ENCODE results near the gene HAGHL.

HAGHL gene

DNA sequence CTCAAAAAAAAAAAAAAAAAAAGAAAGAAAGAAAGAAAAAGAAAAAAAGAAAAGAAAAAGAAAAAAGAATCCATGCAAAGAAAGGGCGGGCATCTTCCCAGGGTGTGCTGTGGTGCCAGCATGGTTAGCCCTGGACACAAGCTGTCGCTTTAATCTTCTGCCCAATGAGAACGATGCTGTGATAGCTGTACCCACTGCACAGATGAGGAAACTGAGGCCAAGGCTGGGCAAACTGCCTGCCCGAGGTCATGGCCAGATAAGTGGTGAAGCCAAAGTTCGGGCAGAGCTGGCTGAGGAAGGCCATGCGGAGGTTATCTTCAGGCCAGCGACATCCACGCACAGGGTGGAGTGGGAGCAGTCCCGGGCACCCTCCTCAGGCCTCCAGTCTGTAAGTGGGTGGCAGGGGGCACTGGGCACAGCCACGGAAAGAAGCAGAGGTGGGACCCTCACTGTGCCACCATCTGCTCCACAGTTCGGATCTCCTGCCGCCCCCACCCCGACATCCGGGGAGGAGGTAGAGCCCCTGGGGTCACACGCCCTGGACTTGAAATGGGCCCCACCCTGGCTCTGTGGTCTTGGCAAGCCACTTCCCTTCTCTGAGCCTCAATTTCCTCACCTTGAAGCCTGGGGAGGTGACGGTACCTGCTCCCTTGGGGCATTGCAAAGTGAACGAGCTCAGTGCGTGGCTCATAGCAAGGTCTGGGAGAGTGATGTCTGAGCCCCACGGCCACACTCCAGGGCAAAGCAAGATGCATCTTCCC, 27.8 kb upstream of the HAGHL start:
- H3K4me3 ChIP-seq (ENCODE audit: control insufficient read depth, low read depth, low read length): no peak overlapping the region
- no peak for DNase-seq (ENCODE audit: low read depth)
- TF ChIP-seq, protein P1, sequence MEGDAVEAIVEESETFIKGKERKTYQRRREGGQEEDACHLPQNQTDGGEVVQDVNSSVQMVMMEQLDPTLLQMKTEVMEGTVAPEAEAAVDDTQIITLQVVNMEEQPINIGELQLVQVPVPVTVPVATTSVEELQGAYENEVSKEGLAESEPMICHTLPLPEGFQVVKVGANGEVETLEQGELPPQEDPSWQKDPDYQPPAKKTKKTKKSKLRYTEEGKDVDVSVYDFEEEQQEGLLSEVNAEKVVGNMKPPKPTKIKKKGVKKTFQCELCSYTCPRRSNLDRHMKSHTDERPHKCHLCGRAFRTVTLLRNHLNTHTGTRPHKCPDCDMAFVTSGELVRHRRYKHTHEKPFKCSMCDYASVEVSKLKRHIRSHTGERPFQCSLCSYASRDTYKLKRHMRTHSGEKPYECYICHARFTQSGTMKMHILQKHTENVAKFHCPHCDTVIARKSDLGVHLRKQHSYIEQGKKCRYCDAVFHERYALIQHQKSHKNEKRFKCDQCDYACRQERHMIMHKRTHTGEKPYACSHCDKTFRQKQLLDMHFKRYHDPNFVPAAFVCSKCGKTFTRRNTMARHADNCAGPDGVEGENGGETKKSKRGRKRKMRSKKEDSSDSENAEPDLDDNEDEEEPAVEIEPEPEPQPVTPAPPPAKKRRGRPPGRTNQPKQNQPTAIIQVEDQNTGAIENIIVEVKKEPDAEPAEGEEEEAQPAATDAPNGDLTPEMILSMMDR (conservative IDR thresholded peaks at IDR 0.05; ENCODE audit: control insufficient read depth, insufficient read depth, low read depth, low read length): no peak

DNA sequence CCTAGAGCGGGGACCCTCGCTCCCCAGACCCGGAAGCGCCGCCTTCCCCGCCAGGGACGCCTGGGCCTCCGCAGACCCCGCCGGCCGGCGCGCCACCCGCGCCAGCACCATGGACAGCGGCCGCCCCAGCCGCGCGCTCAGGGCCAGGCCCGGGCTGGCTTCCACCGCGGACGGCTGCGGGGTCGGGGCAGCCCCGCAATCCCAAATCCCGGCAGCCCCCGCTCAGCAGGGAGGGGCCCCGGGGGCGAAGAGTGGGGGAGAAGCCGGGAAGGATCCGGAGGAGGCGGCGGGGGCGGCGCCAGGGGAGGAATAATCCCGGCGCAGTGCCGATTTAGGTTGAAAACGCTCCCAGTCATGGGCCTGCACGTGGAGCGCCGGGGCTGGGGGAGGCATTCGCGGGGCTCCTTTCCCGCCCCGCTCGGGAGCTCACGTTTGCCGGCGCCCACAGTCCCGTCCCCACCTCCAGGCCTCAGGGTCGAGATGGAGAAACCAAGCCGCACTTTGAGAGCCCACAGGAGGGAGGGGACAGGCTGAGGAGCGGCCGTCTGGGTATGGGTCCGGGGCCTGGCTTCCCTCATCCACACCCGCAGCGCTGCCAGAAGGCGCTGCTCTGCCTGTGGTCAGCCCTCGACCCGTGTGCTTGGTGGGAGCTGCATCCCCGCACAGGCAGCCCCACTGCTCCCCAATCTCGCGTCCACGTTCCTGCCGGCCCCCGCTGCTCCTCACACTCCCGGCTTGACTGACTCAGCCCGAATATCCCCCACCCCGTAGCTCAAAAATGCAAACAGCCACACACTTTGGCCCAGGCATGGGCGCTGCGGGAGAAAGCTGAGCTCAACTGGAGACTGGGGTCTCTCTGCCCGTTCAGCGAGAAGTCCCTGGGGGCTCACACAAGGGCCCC, 26.0 kb upstream of the HAGHL start:
- H3K4me3 ChIP-seq (ENCODE audit: control insufficient read depth, low read depth, low read length): no peak overlapping the region
- TF ChIP-seq, protein P1 (conservative IDR thresholded peaks at IDR 0.05; ENCODE audit: control insufficient read depth, insufficient read depth, low read depth, low read length): no peak
- DNase-seq (ENCODE audit: low read depth): no peak

DNA sequence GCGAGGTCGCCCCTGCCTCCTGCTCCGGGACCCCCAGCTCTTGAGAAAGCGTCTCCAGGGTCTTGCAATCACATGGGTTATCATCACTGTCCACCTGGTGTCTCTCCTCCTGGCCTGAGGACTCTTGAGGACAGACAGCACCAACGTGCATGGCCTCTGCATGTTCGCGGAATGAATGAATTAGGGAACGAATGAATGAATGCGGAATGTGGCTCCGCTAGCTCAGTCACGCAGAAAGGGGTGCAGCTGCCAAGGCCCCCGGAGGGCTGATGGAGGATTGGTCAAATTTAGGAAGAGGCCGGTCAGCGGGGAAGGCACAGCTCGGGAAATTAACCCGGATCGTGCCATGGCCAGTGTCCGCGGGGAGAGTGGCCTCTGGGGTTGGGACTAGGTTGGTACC, 24.6 kb upstream of the HAGHL start:
- TF ChIP-seq, protein P1 (conservative IDR thresholded peaks at IDR 0.05; ENCODE audit: control insufficient read depth, insufficient read depth, low read depth, low read length): no peak
- no peak for DNase-seq (ENCODE audit: low read depth)
- no peak overlapping the region for H3K4me3 ChIP-seq (ENCODE audit: control insufficient read depth, low read depth, low read length)

DNA sequence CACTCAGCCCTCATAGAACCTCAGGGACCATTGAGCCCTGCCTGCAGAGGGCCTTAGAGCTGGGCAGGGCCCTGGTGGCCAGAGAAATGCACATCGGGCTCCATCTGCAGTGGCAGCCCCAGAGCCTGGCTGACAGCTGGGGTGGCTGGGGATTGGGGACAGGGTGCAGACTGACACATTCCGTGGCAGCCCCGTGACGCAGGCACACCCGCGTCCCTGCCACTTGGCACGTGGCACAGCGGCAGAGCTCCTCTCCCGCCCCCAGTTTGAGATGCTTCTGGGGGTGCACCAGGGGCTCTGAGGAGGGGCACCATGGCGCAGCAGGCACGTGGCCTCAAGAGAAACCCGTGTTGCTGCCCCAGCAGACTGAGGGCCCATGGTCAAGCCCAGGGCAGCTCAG, 23.5 kb upstream of the HAGHL start:
- H3K4me3 ChIP-seq (ENCODE audit: control insufficient read depth, low read depth, low read length): no peak overlapping the region
- TF ChIP-seq, protein P1 (conservative IDR thresholded peaks at IDR 0.05; ENCODE audit: control insufficient read depth, insufficient read depth, low read depth, low read length): no peak
- DNase-seq (ENCODE audit: low read depth): no peak

DNA sequence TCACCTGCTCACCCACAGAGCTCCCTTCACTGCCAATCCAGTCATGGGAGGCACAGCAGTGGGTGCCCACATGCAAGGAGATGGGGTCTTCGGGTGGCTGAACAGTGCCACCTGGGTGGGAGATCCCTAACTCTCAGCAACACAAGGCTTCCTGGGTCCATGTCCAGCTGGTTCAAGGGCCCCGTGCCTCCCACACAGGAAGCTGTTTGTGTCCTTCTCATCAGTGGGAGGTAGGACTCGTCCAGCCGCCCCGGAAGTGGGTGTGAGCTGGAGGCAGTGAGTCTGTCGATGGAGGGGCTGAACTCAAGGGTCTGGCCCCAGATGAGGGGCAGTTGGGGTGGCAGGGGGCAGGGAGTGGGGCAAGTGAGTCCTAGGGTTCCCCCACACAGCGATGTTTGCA, 22.9 kb upstream of the HAGHL start:
- DNase-seq (ENCODE audit: low read depth): no peak
- TF ChIP-seq, protein P1 (conservative IDR thresholded peaks at IDR 0.05; ENCODE audit: control insufficient read depth, insufficient read depth, low read depth, low read length): no peak
- H3K4me3 ChIP-seq (ENCODE audit: control insufficient read depth, low read depth, low read length): no peak overlapping the region

DNA sequence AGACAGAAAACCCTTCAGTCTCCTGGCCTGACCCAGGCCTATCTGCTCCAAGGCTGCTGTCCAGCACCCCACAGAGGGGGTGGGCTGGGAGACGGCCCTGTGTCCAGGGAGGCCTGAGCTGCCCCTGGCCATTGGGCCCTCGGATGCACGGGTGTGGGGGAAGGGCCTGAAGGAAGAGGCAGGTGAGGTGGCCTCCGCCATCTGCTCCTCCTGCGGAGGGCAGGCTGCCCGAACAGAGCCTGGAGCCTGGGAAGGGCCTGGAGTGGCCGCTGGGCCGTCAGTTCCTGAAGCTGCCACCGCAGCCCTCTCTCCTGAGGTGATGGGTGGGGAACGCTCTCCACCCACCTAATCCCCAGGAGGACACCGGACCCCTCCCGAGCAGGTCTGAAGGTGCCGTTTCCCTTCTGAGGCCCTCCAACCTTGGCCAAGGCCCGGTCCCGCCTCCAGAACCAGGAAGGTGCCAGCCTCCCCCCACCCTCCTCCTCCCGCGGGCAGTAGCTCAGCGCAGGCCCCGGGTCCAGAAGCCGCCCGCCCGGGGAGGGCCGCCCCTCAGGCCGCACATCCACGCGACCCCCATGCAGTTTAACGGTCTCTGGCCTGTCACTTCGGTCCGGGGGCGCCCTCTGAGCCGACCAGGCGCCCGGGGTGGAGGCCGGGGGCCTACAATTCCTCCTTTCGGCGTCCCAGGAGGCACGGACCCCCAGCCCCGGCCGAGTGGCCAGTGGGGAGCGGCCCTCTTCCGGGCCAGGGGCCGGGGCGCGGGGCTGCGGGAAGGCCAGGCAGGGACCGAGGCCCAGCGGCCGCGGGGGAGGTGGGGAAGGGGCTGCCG, 22.1 kb upstream of the HAGHL start:
- TF ChIP-seq, protein P1 (conservative IDR thresholded peaks at IDR 0.05; ENCODE audit: control insufficient read depth, insufficient read depth, low read depth, low read length): no peak
- H3K4me3 ChIP-seq (ENCODE audit: control insufficient read depth, low read depth, low read length): no peak overlapping the region

More for the DNA sequence above, 22.1 kb upstream of the HAGHL start:
- no peak for DNase-seq (ENCODE audit: low read depth)
